ENCODE measurements around the gene NCK2.

Gene NCK2

DNA sequence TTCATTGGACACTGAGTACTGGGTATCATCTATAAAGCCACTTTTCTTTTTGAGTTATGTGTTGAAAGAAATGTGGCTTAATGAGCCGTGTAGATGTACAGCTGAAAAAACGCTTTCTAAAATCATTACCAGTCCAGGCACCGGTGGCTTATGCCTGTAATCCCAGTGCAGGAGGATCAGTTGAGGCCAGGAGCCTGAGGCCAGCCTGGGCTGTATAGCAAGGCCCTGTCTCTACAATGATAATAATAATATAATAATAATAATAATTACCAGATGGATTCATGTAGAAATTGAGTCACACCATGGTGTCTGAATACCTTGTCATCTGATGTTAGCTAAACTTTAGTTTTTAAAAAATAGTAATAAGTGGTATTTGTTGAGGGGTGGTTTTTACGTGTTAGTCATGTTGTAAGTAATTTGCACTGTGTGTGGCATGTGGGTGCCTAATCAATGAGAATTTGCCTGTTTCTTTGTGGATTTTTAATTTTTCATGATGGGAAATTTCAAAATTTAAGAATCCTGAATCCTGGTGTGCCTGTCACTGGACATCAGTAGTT is 30.1 kb downstream of the NCK2 start:
- no peak for DNase-seq (ENCODE audit: low read depth in 2 of 3, low spot score in 2 of 3)

GRCh38 chr2:105775809-105776559 is 31.3 kb downstream of the NCK2 start:
- DNase-seq (ENCODE audit: low read depth in 2 of 3, low spot score in 2 of 3) = no peak

DNA sequence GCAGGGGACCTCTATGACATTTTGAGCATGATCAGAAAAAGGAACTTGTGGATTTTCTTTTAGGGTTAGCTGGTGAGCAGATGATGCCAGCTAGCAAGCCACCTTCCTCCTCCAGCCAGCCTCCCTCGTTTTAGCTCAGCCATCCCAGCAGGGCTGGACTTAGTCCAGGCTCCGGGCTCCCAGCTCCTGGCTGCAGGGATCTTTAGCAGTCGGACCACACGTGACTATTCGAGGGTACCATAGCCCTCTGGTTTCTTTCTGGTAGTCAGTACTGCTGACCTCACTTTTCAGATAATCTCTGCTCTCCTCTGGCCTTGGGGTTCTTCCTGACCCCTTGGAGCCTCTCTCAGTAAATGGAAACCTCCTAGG is 31.8 kb downstream of the NCK2 start:
- DNase-seq (ENCODE audit: low read depth in 2 of 3, low spot score in 2 of 3) = no peak

DNA sequence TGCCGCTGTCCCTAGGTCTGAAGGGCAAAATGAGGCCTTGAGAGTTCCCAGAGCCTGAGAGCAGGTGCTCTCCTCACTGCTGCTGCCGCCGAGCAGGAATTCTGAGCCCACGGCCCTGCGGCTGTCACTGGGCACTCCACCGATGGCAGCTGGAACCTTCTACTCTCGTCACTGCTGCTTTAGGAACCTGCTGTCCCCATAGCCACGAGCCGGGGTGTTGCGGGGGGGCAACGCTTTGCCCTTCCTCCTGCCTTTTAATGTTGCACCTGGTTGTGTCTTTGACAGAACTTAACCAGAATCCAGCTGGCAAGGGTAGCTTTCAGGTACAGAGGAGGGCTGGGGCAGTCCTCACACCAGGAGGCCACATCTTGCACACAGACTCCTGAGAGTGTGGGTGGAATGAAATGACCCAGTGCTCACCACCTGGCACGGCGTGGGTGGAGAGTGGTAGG is 32.3 kb downstream of the NCK2 start:
- no peak for DNase-seq (ENCODE audit: low read depth in 2 of 3, low spot score in 2 of 3)

DNA sequence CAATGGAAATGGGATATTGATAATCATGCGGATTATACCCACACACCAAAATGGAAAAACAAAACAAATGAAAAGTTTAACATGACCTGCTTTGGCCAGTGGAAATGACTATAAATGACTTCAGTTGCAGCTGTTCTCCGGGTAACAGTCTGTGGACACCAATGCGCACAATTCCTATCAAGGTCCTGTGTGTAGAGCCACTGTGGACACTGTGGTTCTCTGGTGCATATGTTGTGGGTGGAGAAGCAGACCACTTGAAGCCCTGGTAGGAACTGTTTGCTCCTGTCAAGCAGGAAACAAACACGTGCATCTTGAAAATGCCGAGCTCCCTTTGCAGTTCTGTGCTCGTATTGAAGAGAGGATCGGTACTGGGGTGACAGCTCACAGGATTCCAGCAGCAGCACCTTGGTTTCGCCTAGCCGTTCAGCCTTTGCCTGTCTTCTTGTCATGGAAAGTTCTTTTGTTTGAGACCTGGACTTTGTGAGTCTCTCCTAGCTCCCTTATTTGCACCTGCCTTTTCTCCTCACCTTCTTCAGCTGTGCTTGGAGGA is 32.9 kb downstream of the NCK2 start:
- DNase-seq (ENCODE audit: low read depth in 2 of 3, low spot score in 2 of 3) = no peak

- no peak for DNase-seq (ENCODE audit: low read depth in 2 of 3, low spot score in 2 of 3)
Measured at GRCh38 chr2:105778080-105778607, 33.4 kb downstream of the NCK2 start.

GRCh38 chr2:105779394-105779793 is 34.7 kb downstream of the NCK2 start:
- no peak for DNase-seq (ENCODE audit: low read depth in 2 of 3, low spot score in 2 of 3)

DNA sequence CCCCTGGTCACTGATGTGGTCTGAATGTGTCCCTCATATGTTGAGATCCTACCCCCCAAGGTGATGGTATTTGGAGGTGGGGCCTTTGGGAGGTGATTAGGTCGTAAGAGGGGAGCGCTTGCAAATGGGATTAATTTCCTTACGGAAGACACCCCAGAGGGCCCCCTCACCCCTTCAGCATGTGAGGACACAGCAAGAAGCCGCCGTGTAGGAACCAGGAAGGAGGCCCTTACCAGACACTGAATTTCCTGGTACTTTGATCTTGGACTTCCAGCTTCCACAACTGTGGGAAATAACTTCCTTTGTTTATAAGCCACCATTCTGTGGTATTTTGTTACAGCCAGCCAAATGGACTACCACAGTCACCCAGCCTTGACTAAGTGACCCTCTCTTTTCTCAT is 35.9 kb downstream of the NCK2 start:
- DNase-seq (ENCODE audit: low read depth in 2 of 3, low spot score in 2 of 3) = no peak

- no peak for DNase-seq (ENCODE audit: low read depth in 2 of 3, low spot score in 2 of 3)
Measured at GRCh38 chr2:105781274-105781978, 36.7 kb downstream of the NCK2 start.

DNA sequence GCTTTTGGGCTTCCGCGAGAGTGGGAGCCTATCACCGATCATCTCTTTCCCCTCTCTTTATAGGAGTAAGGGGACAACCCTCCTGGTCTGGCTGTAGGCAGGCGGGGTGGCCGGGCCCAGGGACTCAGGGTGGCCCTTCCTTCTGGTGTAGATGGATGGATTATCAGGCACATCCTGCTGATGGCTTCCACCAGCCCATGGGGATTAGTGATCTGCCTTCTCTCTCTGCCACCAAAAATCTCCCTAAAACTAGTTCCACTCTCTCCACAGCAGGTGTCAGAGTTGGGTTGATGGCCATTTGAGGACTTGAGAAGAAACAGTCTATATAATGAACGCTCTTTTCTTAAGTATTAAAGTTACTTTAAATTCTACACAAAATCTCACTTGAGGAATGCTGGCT is 37.4 kb downstream of the NCK2 start:
- no peak for DNase-seq (ENCODE audit: low read depth in 2 of 3, low spot score in 2 of 3)

GRCh38 chr2:105782646-105783045 is 37.9 kb downstream of the NCK2 start:
- DNase-seq (ENCODE audit: low read depth in 2 of 3, low spot score in 2 of 3) = no peak

GRCh38 chr2:105783151-105783738 is 38.5 kb downstream of the NCK2 start:
- DNase-seq (ENCODE audit: low read depth in 2 of 3, low spot score in 2 of 3) = no peak

GRCh38 chr2:105783972-105784371 is 39.3 kb downstream of the NCK2 start:
- no peak for DNase-seq (ENCODE audit: low read depth in 2 of 3, low spot score in 2 of 3)

DNA sequence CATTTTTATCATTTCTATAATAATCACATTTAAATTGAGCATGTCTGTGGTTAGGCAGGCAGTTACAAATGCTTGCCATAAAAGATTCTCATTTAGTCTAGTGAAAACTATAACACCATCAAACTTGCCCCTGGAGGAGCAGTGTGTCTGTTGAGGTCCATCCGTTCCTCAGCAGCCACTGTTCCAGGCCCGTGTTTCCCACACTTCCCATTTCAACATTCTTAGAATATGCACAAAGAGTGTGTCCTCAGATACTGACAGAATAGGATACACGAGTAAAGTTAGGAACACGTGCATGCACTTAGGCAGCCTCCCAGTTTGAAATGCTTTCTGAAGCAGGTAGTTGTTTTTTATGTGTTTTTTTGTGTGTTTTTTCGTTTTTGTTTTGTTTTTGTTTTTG is 39.9 kb downstream of the NCK2 start:
- no peak for DNase-seq (ENCODE audit: low read depth in 2 of 3, low spot score in 2 of 3)

DNA sequence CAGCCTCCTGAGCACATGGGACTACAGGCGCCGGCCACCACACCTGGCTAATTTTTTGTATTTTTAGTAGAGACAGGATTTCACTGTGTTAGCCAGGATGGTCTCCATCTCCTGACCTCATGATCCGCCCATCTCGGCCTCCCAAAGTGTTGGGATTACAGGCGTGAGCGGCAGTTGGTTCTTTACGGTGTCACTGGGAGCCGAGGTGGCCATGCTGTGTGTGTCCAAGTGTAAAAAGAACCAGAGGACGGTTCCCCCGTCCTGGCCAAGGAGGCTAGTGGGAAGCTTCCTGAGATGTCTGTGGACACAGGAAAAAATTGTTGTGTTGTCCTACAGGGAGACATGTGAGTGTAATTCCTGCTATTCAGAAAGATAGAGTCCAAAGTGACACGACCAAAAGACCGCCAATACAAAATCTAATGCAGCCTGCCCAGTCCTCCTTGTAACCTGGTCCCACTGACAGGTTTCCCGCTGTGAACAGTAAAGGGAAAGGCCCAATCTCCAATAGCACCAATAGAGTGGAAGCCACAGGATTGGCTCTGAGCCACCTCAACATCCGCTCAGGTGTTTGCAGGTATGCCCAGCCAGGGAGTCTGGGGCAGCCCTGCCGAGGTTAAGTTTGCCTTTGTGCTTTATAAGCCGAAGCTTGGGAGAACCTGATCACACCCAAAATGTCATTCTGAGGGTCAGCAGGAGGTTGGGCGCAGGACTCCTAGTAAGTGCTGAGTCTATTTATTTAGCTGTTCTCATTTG is 40.6 kb downstream of the NCK2 start:
- no peak for DNase-seq (ENCODE audit: low read depth in 2 of 3, low spot score in 2 of 3)

- no peak for DNase-seq (ENCODE audit: low read depth in 2 of 3, low spot score in 2 of 3)
Measured at GRCh38 chr2:105786231-105787230, 41.8 kb downstream of the NCK2 start.

DNA sequence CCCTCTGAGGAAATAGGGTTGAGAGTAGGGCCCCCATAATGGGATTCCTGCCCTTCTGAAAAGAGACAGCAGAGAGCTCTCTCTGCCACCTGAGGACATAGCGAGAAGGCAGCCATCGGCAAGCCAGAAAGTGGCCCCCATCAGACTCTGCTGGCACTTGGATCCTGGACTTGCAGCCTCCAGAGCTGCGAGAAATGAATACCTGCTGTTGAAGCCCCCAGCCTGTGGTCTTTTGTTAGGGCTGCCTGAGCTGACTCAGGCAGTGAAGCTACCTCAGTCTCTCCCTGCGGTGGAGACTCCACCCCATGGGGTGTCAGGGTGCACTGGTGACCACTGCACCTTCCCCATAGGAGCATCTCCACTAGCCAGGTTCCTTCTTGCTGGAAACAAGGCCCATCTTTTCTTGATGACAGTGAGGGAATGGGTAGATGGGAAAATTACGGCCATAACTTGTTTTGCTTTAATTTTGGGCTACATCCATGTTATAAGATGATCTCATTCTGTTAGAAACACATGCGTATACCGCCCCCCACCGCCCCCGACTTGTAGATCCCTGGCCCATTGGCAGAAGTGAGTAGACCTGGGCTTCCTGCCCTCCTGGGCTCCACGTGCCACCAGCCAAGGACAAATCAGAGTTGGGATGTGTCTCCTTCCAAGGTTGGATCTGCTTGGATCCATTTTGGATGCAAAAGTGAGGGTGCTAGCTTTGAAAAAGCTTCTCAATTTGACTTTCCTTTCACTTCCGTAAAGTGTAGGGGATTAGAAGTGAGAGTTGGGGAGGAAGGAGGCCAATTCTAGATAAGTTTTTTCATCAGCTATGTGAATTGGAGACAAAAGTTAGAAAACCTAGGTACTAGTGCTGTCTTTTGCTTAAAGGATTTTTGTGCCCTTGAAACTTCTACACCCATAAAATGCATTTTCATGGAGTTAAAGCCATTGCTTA is 42.9 kb downstream of the NCK2 start:
- no peak for DNase-seq (ENCODE audit: low read depth in 2 of 3, low spot score in 2 of 3)

DNA sequence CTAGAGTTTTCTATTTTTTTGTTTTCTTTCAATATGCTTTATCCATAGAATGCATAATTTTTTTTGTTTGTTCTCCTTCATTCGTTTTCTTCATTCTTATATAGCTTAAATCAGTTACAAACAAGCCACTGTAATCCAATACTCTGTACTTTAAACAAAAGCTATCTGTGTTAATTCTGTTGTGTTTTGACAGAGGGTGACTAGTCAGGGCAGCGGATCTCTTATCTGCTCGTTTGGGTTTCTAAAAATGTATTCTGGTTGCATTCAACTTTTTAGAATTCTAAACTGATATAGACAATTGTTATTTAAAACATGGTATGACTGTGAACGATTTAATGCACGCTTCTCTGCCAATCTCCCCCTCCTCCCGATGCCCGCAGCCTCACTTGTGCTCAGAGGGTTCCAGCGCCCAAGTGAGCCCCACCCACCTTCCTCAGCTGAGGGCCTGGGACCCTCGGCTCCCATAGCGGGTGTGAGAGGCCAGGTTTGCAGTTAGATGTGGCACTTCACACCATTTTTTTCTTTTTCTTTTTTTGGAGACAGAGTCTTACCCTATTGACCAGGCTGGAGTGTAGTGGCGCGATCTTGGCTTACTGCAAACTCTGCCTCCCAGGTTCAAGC is 44.1 kb downstream of the NCK2 start:
- DNase-seq (ENCODE audit: low read depth in 2 of 3, low spot score in 2 of 3) = no peak

All from activated CD8-positive, alpha-beta memory T cell treated with anti-CD3 and anti-CD28 coated beads for 48 hours (primary cell).